ENCODE results near the gene LRRK2. TPM values are rescaled to one million over a fixed set of nuclear protein-coding genes. Genes with fewer than 3 reads are reported as not detected.

Gene LRRK2
- total and polyA plus RNA-seq, 2 experiments from 2014 or later = 0.24 TPM; not detected in 1

- H3K36me3 ChIP-seq (ENCODE audit: insufficient read depth) = no peaks in the 10 kb centered on the region
- Mint-ChIP-seq H3K27me3 (ENCODE audit: insufficient read depth, low read depth, poor library complexity) (peaks cover 2% of the 10 kb centered on the region), H3K36me3 (ENCODE audit: low read depth) (no peaks in the 10 kb centered on the region), H3K4me3 (no peak overlapping the region), H3K4me1 (peaks cover 22% of the 10 kb centered on the region), H3K27ac (no peak overlapping the region), H3K9me3 (no peaks in the 10 kb centered on the region)
- H3K4me1 ChIP-seq (ENCODE audit: insufficient read depth) = peaks cover 20% of the 10 kb centered on the region
- peaks cover 8% of the 10 kb centered on the region; the same call in 1 of the 2 replicates for H3K9me2 ChIP-seq (ENCODE audit: insufficient read depth)
- H2AFZ ChIP-seq = no peak overlapping the region
- no peaks in the 10 kb centered on the region for H3F3A ChIP-seq (replicated peaks; ENCODE audit: low read depth)
- H3K27ac ChIP-seq (ENCODE audit: low read depth) = no peak overlapping the region
- no peaks in the 10 kb centered on the region for H3K27me3 ChIP-seq (ENCODE audit: insufficient read depth)
- TF ChIP-seq STAT1 (IDR thresholded peaks at IDR 0.05; ENCODE audit: unreplicated experiment) = no peak
- TF ChIP-seq POLR2AphosphoS5 (IDR thresholded peaks at IDR 0.05; ENCODE audit: low read depth) = no peak
- no peak for TF ChIP-seq CTCF (conservative IDR thresholded peaks at IDR 0.05; ENCODE audit: low read depth in 2 of 2)
- TF ChIP-seq EZH2 (IDR thresholded peaks at IDR 0.05; ENCODE audit: low read depth, unreplicated experiment) = no peak
- no peak for TF ChIP-seq ZNF331 (CRISPR knock-in tag; IDR thresholded peaks at IDR 0.05; ENCODE audit: low read depth)
- no peak for TF ChIP-seq NANOG (IDR thresholded peaks at IDR 0.05; ENCODE audit: borderline replicate concordance)
- TF ChIP-seq ZNF462 (CRISPR knock-in tag; IDR thresholded peaks at IDR 0.05) = no peak
- TF ChIP-seq EZH2phosphoT487 (IDR thresholded peaks at IDR 0.05; ENCODE audit: unreplicated experiment) = no peak
- no peak for TF ChIP-seq CREB1 (CRISPR knock-in tag; IDR thresholded peaks at IDR 0.05; ENCODE audit: low read depth)
- no peak for TF ChIP-seq ETS1 (IDR thresholded peaks at IDR 0.05)
- no peak for TF ChIP-seq REST (IDR thresholded peaks at IDR 0.05; ENCODE audit: unreplicated experiment)
- no peak for TF ChIP-seq JUNB (IDR thresholded peaks at IDR 0.05; ENCODE audit: unreplicated experiment)
- no peak for TF ChIP-seq ZNF114 (CRISPR knock-in tag; IDR thresholded peaks at IDR 0.05)
- no peaks in the 10 kb centered on the region for H3K79me2 ChIP-seq (replicated peaks; ENCODE audit: insufficient read depth)
- DNase-seq (ENCODE audit: low spot score) (no peak), ATAC-seq (no peak)
- no peak overlapping the region for H3K4me3 ChIP-seq
- H4K20me1 ChIP-seq (replicated peaks; ENCODE audit: insufficient read depth) = no peaks in the 10 kb centered on the region
- no peak overlapping the region for H3K4me2 ChIP-seq
Measured at GRCh38 chr12:40197590-40197989, 27.2 kb upstream of the LRRK2 start.

Data from GM23338 (cell line).